AG09309 (cell line): ENCODE data around the gene PRPF6.
"Not testable (repeated sequence)": the region's sequence is repeated elsewhere in the genome, so short reads cannot be mapped to it uniquely, and the experiment has no call there.

Experiments used
- DNase-seq: peaks from one replicate; pipeline ENCODE4 v3.0.0-alpha.2; 2010; ENCODE audit warnings: low read depth
- H3K4me3 ChIP-seq: 2 replicates; pipeline ENCODE4 v1.5.1; 2011; ENCODE audit warnings: mild to moderate bottlenecking, low read depth, low read length, moderate library complexity; ENCODE audit not compliant: control insufficient read depth
- CTCF ChIP-seq: IDR thresholded peaks from 2 replicates; pipeline ENCODE4 v1.5.1; 2011; ENCODE audit warnings: mild to moderate bottlenecking, low read depth, low read length, inconsistent platforms; ENCODE audit not compliant: insufficient read depth, control insufficient read depth; ENCODE audit errors: missing control alignments

Gene PRPF6

GRCh38 chr20:63973160-63973479, 7.8 kb upstream of the PRPF6 start:
- TF ChIP-seq CTCF = no peak
- H3K4me3 ChIP-seq = no peak overlapping the region

GRCh38 chr20:63973636-63974401, 7.1 kb upstream of the PRPF6 start:
- peak; percentile 99 for TF ChIP-seq CTCF
- peak overlapping the region; percentile 46 for H3K4me3 ChIP-seq

More at GRCh38 chr20:63973160-63973479, 7.8 kb upstream of the PRPF6 start:
- DNase-seq = no peak

GRCh38 chr20:63974402-63975200, 6.3 kb upstream of the PRPF6 start:
- no peak overlapping the region for H3K4me3 ChIP-seq
- DNase-seq = no peak
- no peak for TF ChIP-seq CTCF

More at GRCh38 chr20:63973636-63974401, 7.1 kb upstream of the PRPF6 start:
- DNase-seq = no peak

- not testable (repeated sequence) for DNase-seq, H3K4me3 ChIP-seq
Measured at GRCh38 chr20:63976511-63976910, 4.4 kb upstream of the PRPF6 start.

GRCh38 chr20:63976980-63977738, 3.8 kb upstream of the PRPF6 start:
- H3K4me3 ChIP-seq = no peak overlapping the region
- DNase-seq = no peak
- no peak for TF ChIP-seq CTCF

GRCh38 chr20:63977739-63978276, 3.1 kb upstream of the PRPF6 start:
- no peak for DNase-seq
- H3K4me3 ChIP-seq = no peak overlapping the region
- no peak for TF ChIP-seq CTCF
